ENCODE results near the gene RNF38.

DNA sequence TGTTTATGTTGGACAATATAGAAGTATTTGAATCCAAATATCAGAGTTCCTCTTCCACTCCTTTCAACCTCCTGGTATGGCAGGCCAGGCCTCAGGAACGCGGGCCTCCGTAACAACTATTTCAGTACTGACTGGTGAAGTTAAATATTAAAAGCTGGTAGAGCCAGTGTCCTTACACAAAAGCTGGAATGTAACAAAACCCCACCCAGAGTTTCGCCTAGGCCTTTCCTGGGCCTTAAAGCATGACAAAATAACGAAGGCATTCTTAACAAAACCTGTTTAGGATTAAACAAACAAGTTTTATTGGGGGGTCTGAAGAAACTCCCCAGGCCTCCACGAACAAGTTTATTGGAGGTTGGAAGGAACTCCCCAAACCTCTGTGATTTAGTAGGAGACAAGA lies 80.3 kb downstream of the RNF38 start:
- TF ChIP-seq CTCF (IDR thresholded peaks at IDR 0.05; ENCODE audit: extremely low read depth in 1 of 2, insufficient read depth in 1 of 2, low read depth in 1 of 2, low read length in 2 of 2): no peak
- TF ChIP-seq EZH2 (IDR thresholded peaks at IDR 0.05; ENCODE audit: borderline replicate concordance, low read depth, low read length, severe bottlenecking): no peak
- no peak for TF ChIP-seq POLR2A (IDR thresholded peaks at IDR 0.05; ENCODE audit: low read depth, low read length)
- no peak for TF ChIP-seq POLR2AphosphoS5 (IDR thresholded peaks at IDR 0.05; ENCODE audit: insufficient read depth, low read depth, low read length)
- TF ChIP-seq FOS (IDR thresholded peaks at IDR 0.05; ENCODE audit: borderline replicate concordance, insufficient read depth, low read length): no peak
- TF ChIP-seq, protein P1, sequence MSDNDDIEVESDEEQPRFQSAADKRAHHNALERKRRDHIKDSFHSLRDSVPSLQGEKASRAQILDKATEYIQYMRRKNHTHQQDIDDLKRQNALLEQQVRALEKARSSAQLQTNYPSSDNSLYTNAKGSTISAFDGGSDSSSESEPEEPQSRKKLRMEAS (IDR thresholded peaks at IDR 0.05; ENCODE audit: insufficient read depth, insufficient read length): no peak
- TF ChIP-seq JUN (IDR thresholded peaks at IDR 0.05; ENCODE audit: borderline replicate concordance, insufficient read depth, insufficient read length, low read depth): no peak
- no peak for TF ChIP-seq MYC (IDR thresholded peaks at IDR 0.05; ENCODE audit: low read depth, low read length)
- TF ChIP-seq GATA2 (IDR thresholded peaks at IDR 0.05; ENCODE audit: insufficient read depth, insufficient read length, low read depth, low read length): no peak
